Gastroesophageal sphincter (tissue), 3 donors: Measurements from ENCODE around the gene CTBP1.

Experiments used
- EP300 ChIP-seq: sonication (generic); formaldehyde crosslinking; IDR thresholded peaks from one replicate; pipeline ENCODE4 v1.6.1; 2017; ENCODE audit warnings: antibody characterized with exemption, mild to moderate bottlenecking
- TF ChIP-seq, protein P1 (sequence below), 4 experiments: fragments of 200-600 bp in 2 of 4; fragments of 450-650 bp in 2 of 4; sonication (generic) in 1 of 4; IDR thresholded peaks; one replicate each; pipeline ENCODE4 v1.5.1; 2017 to 2019; ENCODE audit warnings: antibody characterized with exemption in 4 of 4, mild to moderate bottlenecking in 2 of 4, moderate library complexity in 2 of 4

DNA sequence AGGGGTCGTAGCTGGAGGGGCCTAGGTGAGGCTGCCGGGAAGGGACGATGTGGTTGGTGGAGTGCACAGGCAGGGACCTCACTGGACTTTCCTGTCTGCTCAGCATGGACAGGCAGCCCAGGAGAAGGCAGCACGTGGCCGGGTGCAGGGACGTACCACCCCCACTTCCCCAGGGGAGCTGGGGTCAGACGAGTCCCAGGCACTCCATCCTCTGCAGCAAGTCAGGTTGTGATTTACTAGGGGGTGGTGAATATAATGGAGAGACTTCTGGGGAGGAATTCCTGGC lies 1.5 kb upstream of the CTBP1 start:
- TF ChIP-seq, protein P1, sequence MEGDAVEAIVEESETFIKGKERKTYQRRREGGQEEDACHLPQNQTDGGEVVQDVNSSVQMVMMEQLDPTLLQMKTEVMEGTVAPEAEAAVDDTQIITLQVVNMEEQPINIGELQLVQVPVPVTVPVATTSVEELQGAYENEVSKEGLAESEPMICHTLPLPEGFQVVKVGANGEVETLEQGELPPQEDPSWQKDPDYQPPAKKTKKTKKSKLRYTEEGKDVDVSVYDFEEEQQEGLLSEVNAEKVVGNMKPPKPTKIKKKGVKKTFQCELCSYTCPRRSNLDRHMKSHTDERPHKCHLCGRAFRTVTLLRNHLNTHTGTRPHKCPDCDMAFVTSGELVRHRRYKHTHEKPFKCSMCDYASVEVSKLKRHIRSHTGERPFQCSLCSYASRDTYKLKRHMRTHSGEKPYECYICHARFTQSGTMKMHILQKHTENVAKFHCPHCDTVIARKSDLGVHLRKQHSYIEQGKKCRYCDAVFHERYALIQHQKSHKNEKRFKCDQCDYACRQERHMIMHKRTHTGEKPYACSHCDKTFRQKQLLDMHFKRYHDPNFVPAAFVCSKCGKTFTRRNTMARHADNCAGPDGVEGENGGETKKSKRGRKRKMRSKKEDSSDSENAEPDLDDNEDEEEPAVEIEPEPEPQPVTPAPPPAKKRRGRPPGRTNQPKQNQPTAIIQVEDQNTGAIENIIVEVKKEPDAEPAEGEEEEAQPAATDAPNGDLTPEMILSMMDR (IDR thresholded peaks at IDR 0.05), result no peak
- TF ChIP-seq EP300, result no peak
